Spleen (tissue), 11 donors: ENCODE measurements around the gene ZC3H8. TPM values are rescaled to one million over a fixed set of nuclear protein-coding genes. Genes with fewer than 3 reads are reported as not detected.
"Not testable (repeated sequence)": the region's sequence is repeated elsewhere in the genome, so short reads cannot be mapped to it uniquely, and the experiment has no call there.

Source experiments
- DNase-seq: peaks from one replicate; pipeline ENCODE4 v3.0.0-alpha.2; 2020
- H3K27ac ChIP-seq, 8 donors: fragments of 200-600 bp; sonication (generic) in 7 of 8; 1 replicate in 4 of 8; 2 replicates in 4 of 8; pipeline versions ENCODE4 v1.5.0 to v1.8.0; 2016 to 2021; ENCODE audit warnings: inconsistent platforms in 4 of 8, mild to moderate bottlenecking in 4 of 8, moderate library complexity in 1 of 8
- H3K27me3 ChIP-seq, 7 donors: fragments of 200-600 bp; sonication (generic) in 6 of 7; replicated peaks in 1 of 7; 1 replicate in 4 of 7; 2 replicates in 3 of 7; pipeline versions ENCODE4 v1.5.0 to v1.8.0; 2016 to 2021; ENCODE audit warnings: inconsistent platforms in 3 of 7, mild to moderate bottlenecking in 1 of 7
- H3K36me3 ChIP-seq, 6 donors: fragments of 200-600 bp; sonication (generic) in 5 of 6; 1 replicate in 4 of 6; 2 replicates in 2 of 6; pipeline versions ENCODE4 v1.5.0 to v1.8.0; 2016 to 2021; ENCODE audit warnings: inconsistent platforms in 2 of 6
- H3K4me1 ChIP-seq, 6 donors: fragments of 200-600 bp; sonication (generic) in 5 of 6; 1 replicate in 3 of 6; 2 replicates in 3 of 6; pipeline versions ENCODE4 v1.5.0 to v1.8.0; 2016 to 2021; ENCODE audit warnings: inconsistent platforms in 3 of 6
- H3K4me3 ChIP-seq, 8 donors: fragments of 200-600 bp; sonication (generic) in 7 of 8; 1 replicate in 4 of 8; 2 replicates in 4 of 8; pipeline versions ENCODE4 v1.5.0 to v1.8.0; 2016 to 2021; ENCODE audit warnings: inconsistent platforms in 4 of 8, mild to moderate bottlenecking in 4 of 8, moderate library complexity in 2 of 8
- H3K9me3 ChIP-seq, 8 donors: fragments of 200-600 bp; sonication (generic) in 7 of 8; 1 replicate in 4 of 8; 2 replicates in 4 of 8; pipeline versions ENCODE4 v1.5.0 to v1.8.0; 2016 to 2021; ENCODE audit warnings: inconsistent platforms in 4 of 8
- CTCF ChIP-seq, 11 experiments: fragments of 200-600 bp in 7 of 11; fragments of 450-650 bp in 4 of 11; sonication (generic) in 4 of 11; IDR thresholded peaks in 8 of 11; conservative IDR thresholded peaks in 3 of 11; 1 replicate in 7 of 11; 2 replicates in 4 of 11; pipeline versions ENCODE4 v1.4.0 to v1.8.0; 2016 to 2021; ENCODE audit warnings: antibody characterized with exemption in 11 of 11, inconsistent platforms in 4 of 11, mild to moderate bottlenecking in 1 of 11
- POLR2A ChIP-seq, 3 donors: fragments of 450-650 bp; IDR thresholded peaks; one replicate each; pipeline ENCODE4 v1.5.1; 2017; ENCODE audit warnings: antibody characterized with exemption in 3 of 3, mild to moderate bottlenecking in 1 of 3
- POLR2AphosphoS5 ChIP-seq, 3 donors: sonication (generic); formaldehyde crosslinking; IDR thresholded peaks; one replicate each; pipeline ENCODE4 v1.5.1; 2017; ENCODE audit warnings: antibody characterized with exemption in 3 of 3
- WGBS, 5 donors: extraction: QIAGEN DNeasy Blood & Tissue Kit in 3 of 5; methylation state at CpG; one replicate each; pipeline versions ENCODE4 v1.1.5 to v1.1.7; 2013 to 2018; 5-methylcytosine and 5-hydroxymethylcytosine counted together
- intact Hi-C: fragments of 100-400 bp; cut with DNase I; formaldehyde crosslinking; loops from one replicate; pipeline ENCODE4 v1.15.0; 2023; ENCODE audit warnings: low total_unique reads
- polyA plus RNA-seq, 3 donors: library from polyadenylated mRNA; stranded (reverse); fragments of 200-250 nt; gene quantifications; one replicate each; pipeline ENCODE4 v1.2.1, GENCODE V29; 2013
- total RNA-seq, 7 donors: library from RNA; depleted of rRNA in 3 of 7; stranded (reverse); fragments of >200 nt in 3 of 7; fragmentation: NEBNext Ultra II Directional in 4 of 7; extraction: Animal tissue kit (Norgen Biotek cat#: 25700) in 4 of 7; gene quantifications; one replicate each; pipeline versions ENCODE4 v1.1.0 to v1.2.1, GENCODE V29; 2016 to 2021
- donor health status: healthy with polysubstance abuse.
- donor health status: DM: no; HTN: no; CAD: no; lungs with moderate emphysema.
- donor health status: DM: no; HTN: no; CAD: no.
- donor health status: Bipolar disorder and iron deficiency.
- donor health status: healthy.
- donor health status: DM: no; HTN: no; CAD: no.
- donor health status: DM: yes; HTN: yes; CAD: no.

Gene ZC3H8
- total and polyA plus RNA-seq, 10 donors: 5.7 to 70.5 (median 13.2) TPM

DNA sequence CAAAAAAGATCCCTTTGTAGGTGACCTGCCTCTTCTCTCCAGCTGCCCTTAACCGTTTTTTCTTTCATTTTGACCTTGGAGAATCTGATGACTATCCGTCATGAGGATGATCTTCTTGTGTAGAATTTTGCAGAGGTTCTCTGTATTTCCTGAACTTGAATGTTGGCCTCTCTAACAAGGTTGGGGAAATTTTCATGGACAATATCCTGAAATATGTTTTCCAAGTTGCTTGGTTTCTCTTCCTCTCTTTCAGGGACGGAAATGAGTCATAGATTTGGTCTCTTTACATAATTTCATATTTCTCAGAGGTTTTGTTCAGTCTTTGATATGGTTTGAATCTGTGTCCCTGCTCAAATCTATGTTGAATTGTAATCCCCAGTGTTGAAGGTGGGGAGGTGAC is 34.0 kb downstream of the ZC3H8 start:
- Histone ChIP-seq H3K9me3 (peaks cover 4 to 22% (median 16%) of the 10 kb centered on the region in 8 donors), H3K27ac (peak overlapping the region in 7 of 8 donors; percentile 23 to 68 (median 51)), H3K27me3 (no peaks in the 10 kb centered on the region), H3K36me3 (peaks cover 0 to 52% (median 10%) of the 10 kb centered on the region in 6 donors), H3K4me3 (no peak overlapping the region), H3K4me1 (no peaks in the 10 kb centered on the region)
- 74 to 91% (median 82%) methylated on average over 3 of the region's 3 CpGs for WGBS, 5 donors
- intact Hi-C loops: no loop called here
- no peak for DNase-seq
- no peak for TF ChIP-seq CTCF (IDR thresholded peaks at IDR 0.05 in 8 of 11, conservative IDR thresholded peaks at IDR 0.05 in 3 of 11)
- TF ChIP-seq POLR2A (IDR thresholded peaks at IDR 0.05): no peak
- TF ChIP-seq POLR2AphosphoS5 (IDR thresholded peaks at IDR 0.05): no peak

DNA sequence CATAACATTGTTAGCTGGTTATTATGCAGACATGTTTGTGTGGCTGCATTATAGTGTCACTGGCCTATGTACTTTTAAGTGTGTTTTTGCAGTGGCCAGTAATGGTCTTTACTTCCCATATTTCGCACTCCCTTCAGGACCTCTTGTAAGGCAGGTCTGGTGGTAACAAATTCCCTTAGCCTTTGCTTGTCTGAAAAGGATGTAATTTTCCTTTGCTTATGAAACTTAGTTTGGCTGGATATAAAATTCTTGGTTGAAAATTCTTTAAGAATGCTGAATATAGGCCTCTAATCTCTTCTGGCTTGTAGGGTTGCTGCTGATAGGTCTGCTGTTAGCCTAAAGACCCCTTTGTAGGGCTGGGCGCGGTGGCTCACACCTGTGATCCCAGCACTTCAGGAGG is 34.7 kb downstream of the ZC3H8 start:
- intact Hi-C loops: no loop called here
- peak overlapping the region in 7 of 8 donors; percentile 23 to 68 (median 51) for H3K27ac ChIP-seq
- no peak overlapping the region for H3K4me3 ChIP-seq
- no peak for TF ChIP-seq POLR2AphosphoS5 (IDR thresholded peaks at IDR 0.05)
- TF ChIP-seq POLR2A (IDR thresholded peaks at IDR 0.05): no peak
- TF ChIP-seq CTCF (IDR thresholded peaks at IDR 0.05 in 8 of 11, conservative IDR thresholded peaks at IDR 0.05 in 3 of 11): no peak
- H3K4me1 ChIP-seq: no peaks in the 10 kb centered on the region
- peaks cover 4 to 22% (median 16%) of the 10 kb centered on the region in 8 donors for H3K9me3 ChIP-seq
- 95 to 100% (median 99%) methylated on average over 3 of the region's 3 CpGs for WGBS, 5 donors
- H3K27me3 ChIP-seq: no peaks in the 10 kb centered on the region
- no peak for DNase-seq
- H3K36me3 ChIP-seq: peaks cover 0 to 52% (median 14%) of the 10 kb centered on the region in 6 donors

GRCh38 chr2:112217854-112218253 is 37.0 kb downstream of the ZC3H8 start:
- H3K27ac ChIP-seq: no peak overlapping the region
- intact Hi-C loops: no loop called here
- H3K36me3 ChIP-seq: peaks cover 0 to 56% (median 11%) of the 10 kb centered on the region in 6 donors
- no peaks in the 10 kb centered on the region for H3K27me3 ChIP-seq
- peaks cover 4 to 22% (median 16%) of the 10 kb centered on the region in 8 donors for H3K9me3 ChIP-seq
- TF ChIP-seq POLR2AphosphoS5 (IDR thresholded peaks at IDR 0.05) (no peak), POLR2A (IDR thresholded peaks at IDR 0.05) (no peak), CTCF (IDR thresholded peaks at IDR 0.05 in 8 of 11, conservative IDR thresholded peaks at IDR 0.05 in 3 of 11) (no peak)
- DNase-seq: no peak
- H3K4me1 ChIP-seq: no peaks in the 10 kb centered on the region
- no peak overlapping the region for H3K4me3 ChIP-seq

DNA sequence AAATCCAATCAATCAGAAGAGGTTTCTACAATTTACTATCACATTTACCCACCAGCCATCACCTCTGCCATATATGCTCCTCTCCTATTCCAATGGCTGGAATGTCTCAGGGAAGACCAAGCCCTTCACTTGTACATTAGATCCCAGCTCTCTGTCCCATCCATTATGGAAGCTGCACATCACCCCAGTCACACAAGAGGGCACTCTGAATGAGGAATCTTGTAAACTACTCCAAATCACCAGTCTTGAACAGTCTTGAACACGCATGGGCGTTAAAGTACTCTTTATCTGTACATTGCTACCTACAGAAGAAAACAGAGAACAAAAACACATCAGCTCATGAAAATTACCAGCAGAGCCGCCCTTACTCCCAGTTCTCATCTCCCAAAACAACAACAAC is 38.7 kb downstream of the ZC3H8 start:
- WGBS, 5 donors: 95 to 100% (median 97%) methylated on average over 3 of the region's 3 CpGs
- H3K4me3 ChIP-seq: no peak overlapping the region
- H3K27me3 ChIP-seq: no peaks in the 10 kb centered on the region
- intact Hi-C loops: no loop called here
- TF ChIP-seq POLR2A (IDR thresholded peaks at IDR 0.05) (no peak), POLR2AphosphoS5 (IDR thresholded peaks at IDR 0.05) (no peak), CTCF (IDR thresholded peaks at IDR 0.05 in 8 of 11, conservative IDR thresholded peaks at IDR 0.05 in 3 of 11) (no peak)
- H3K9me3 ChIP-seq: peaks cover 4 to 15% (median 13%) of the 10 kb centered on the region in 8 donors
- H3K27ac ChIP-seq: no peak overlapping the region
- no peak for DNase-seq
- peaks cover 0 to 52% (median 11%) of the 10 kb centered on the region in 6 donors for H3K36me3 ChIP-seq
- H3K4me1 ChIP-seq: no peaks in the 10 kb centered on the region

DNA sequence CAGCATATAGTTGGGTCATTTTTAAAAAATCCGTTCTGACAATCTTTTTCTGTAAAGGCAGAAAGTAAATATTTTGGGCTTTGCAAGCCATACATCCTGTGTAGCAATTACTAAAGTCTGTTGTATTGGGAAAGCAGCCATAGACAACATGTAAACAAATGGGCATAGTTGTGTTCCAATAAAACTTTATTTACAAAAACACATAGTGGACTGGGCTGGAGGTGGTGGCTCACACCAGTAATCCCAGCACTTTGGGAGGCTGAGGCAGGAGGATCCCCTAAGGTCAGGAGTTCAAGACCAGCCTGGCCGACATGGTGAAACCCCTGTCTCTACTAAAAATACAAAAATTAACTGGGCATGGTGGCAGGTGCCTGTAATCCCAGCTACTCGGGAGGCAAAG is 46.9 kb downstream of the ZC3H8 start:
- Histone ChIP-seq H3K36me3 (peaks cover 0 to 13% (median 6%) of the 10 kb centered on the region in 6 donors), H3K9me3 (peaks cover 5 to 31% (median 28%) of the 10 kb centered on the region in 8 donors)
- WGBS, 5 donors: 93 to 99% (median 97%) methylated on average over 3 of the region's 3 CpGs
- DNase-seq, H3K4me3 ChIP-seq, H3K4me1 ChIP-seq, H3K27ac ChIP-seq, H3K27me3 ChIP-seq, intact Hi-C loops: not testable (repeated sequence)
